Measurements from ENCODE around the gene ELOVL6.

ELOVL6 gene

DNA sequence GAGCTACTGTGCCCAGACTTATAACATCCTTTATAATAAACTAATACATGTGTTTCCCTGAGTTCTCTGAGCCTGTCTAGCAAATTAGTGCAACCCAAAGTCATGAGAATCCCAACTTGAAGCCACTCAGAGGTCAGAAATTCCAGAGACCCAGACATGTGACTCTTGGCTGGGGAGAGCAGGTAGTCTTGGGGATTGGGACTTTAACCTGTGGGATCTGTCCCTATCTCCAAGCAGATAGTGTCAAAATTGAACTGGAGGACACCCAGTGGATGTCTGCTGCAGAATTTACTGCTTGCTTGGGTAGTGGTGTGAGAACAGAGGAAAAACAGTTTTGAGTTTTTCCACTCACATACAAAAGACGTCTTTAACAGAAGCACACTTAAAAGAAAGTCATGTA, 26.4 kb downstream of the ELOVL6 start:
- no peak for DNase-seq (ENCODE audit: low spot score)
- Histone ChIP-seq H3K4me3 (no peak overlapping the region), H3K27ac (no peak overlapping the region)
- TF ChIP-seq, protein P1, sequence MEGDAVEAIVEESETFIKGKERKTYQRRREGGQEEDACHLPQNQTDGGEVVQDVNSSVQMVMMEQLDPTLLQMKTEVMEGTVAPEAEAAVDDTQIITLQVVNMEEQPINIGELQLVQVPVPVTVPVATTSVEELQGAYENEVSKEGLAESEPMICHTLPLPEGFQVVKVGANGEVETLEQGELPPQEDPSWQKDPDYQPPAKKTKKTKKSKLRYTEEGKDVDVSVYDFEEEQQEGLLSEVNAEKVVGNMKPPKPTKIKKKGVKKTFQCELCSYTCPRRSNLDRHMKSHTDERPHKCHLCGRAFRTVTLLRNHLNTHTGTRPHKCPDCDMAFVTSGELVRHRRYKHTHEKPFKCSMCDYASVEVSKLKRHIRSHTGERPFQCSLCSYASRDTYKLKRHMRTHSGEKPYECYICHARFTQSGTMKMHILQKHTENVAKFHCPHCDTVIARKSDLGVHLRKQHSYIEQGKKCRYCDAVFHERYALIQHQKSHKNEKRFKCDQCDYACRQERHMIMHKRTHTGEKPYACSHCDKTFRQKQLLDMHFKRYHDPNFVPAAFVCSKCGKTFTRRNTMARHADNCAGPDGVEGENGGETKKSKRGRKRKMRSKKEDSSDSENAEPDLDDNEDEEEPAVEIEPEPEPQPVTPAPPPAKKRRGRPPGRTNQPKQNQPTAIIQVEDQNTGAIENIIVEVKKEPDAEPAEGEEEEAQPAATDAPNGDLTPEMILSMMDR (IDR thresholded peaks at IDR 0.05): no peak

DNA sequence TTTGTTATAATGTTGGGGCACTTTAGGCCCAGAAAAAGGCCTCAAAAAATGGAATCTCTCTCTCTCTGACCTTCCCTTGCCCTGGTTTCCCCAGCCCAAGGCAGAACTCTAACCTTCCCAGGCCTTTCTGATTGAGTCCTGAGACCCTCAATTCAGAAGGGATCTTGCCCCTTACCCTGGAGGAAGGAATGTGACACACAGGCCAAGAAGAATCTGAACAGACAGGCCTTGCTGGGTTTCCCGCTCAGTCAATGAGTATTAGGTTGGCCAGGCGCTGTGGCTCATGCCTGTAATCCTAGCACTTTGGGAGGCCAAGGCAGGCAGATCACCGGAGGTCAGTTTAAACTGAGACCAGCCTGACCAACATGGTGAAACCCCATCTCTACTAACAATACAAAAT, 27.6 kb downstream of the ELOVL6 start:
- TF ChIP-seq, protein P1 (IDR thresholded peaks at IDR 0.05): no peak
- H3K4me3 ChIP-seq: no peak overlapping the region
- no peak overlapping the region for H3K27ac ChIP-seq
- no peak for DNase-seq (ENCODE audit: low spot score)

DNA sequence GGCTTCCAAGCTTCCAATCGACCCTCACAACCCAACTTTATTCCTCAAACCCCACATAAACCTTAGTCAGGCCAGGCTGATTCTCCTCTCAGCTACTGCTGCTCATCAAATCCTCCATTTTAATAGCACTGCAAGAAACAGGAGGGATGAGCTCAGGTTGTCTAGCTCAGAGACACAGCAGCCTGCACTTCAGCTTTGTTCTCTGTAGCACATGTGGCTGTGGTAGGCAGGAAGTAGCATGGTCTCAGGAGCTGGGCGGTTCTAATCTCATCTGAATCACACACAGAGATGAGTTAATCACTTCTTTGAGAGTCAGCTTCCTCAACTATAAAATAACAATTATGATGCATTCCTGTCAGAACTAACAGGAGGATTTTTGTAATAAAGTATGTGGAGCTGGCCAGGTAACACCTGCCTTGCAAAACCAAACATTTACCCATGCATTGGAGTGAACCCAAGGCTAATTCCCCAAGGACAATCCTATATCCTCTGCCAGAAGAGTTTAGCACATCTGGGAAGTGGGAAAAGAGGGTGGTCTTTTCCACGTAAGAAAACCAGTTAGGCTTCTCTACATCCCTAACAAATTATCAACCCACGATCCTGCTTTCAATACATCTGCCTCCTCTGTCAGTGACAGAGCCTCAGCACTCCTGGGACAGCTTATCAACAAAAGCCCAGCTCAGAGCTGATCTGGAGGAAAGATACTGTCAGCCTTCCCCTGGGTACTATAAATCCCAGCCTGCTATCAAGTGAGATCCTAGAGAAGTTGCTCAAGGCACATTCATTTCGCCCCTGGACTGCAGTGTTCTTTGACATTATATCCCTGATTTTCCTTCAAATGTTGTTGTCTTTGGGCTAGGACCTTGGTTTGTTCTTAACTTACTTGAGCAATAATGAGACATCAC, 32.8 kb downstream of the ELOVL6 start:
- no peak for DNase-seq (ENCODE audit: low spot score)
- H3K27ac ChIP-seq: no peak overlapping the region
- H3K4me3 ChIP-seq: no peak overlapping the region
- TF ChIP-seq, protein P1 (IDR thresholded peaks at IDR 0.05): no peak

DNA sequence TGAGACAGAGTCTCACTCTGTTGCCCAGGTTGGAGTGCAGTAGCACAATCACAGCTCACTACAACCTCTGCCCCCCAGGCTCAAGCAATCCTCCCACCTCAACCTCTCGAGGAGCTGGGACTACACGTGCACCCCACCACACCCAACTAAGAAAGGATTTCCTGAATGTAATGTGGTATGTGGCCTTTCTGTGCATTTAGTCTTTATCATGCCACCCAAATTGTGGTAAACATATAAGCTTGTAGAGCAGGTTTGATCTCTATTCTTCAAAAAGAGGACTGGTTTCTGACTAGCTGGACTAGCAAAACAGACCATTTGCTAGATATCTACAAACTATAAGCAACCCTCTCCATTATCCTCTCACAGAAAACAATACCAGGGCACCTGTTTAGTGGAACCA, 33.6 kb downstream of the ELOVL6 start:
- no peak for DNase-seq (ENCODE audit: low spot score)
- no peak overlapping the region for H3K27ac ChIP-seq
- TF ChIP-seq, protein P1 (IDR thresholded peaks at IDR 0.05): no peak
- H3K4me3 ChIP-seq: no peak overlapping the region

DNA sequence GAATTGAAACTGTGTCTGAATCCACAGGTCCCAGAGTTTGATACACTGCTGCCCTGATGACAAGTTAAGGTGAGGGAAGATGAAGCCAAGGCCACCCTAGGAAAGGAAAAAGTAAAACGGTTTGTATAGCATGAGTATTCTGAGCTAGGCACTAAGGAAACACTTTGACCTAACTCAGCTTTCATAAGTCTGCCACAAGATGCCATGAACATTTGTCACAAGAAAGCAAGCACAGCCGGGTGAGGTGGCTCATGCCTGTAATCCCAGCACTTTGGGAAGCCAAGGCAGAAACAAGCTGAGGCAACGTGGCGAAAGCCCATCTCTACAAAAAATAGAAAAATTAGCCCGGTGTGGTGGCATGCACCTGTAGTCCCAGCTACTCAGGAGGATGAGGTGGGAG, 34.2 kb downstream of the ELOVL6 start:
- Histone ChIP-seq H3K4me3 (no peak overlapping the region), H3K27ac (no peak overlapping the region)
- TF ChIP-seq, protein P1 (IDR thresholded peaks at IDR 0.05): no peak
- no peak for DNase-seq (ENCODE audit: low spot score)

DNA sequence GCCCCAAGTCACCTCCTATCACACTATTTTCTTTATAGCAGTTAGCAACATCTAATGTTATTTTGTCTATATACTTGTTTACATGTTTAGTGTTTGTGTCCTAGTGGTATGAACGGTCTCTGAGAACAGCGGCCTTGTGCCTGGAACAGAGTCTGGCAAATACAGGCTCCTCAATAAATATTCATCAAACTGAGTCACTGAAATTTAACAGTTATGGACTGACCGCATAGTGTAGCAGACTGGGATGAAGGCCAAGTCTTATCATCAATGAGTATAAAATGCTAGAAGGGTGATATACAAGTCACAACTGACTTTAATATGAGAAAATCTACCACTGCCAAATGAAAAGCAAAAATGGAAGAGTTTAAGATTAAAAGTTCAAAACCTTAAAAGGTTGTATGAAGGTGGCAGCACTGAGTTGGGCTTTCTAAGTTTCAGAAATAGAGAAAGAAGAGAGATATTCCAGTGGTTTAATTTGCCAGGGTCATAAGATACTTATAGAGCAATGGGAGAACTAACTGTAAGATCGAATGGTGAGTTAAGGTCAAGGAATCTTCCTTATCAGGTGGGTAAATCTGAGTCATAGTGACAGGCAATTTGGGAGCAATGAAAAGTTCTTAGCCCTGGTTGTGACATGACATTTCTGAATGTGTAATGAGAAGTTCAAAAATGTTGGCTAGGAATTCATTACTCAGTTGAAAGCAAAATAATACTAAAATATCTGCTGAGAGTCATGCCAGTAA, 34.9 kb downstream of the ELOVL6 start:
- H3K4me3 ChIP-seq: no peak overlapping the region
- TF ChIP-seq, protein P1 (IDR thresholded peaks at IDR 0.05): no peak
- no peak for DNase-seq (ENCODE audit: low spot score)
- H3K27ac ChIP-seq: no peak overlapping the region
